ENCODE data around the gene TMSB10.

Gene TMSB10

GRCh38 chr2:84880395-84880644, 25.1 kb upstream of the TMSB10 start:
- no peak for DNase-seq (ENCODE audit: low read depth, low spot score)

GRCh38 chr2:84880645-84881521, 24.6 kb upstream of the TMSB10 start, which contains the start of gene TRABD2A:
Gene TRABD2A (minus strand): TSS chr2:84881084. CDS start chr2:84881039, 45 bp downstream.
- no peak for DNase-seq (ENCODE audit: low read depth, low spot score)

- DNase-seq (ENCODE audit: low read depth, low spot score), result peak; percentile 29
These were observed 23.7 kb upstream of the TMSB10 start for GRCh38 chr2:84881581-84882413.

GRCh38 chr2:84882414-84882738, 23.1 kb upstream of the TMSB10 start:
- DNase-seq (ENCODE audit: low read depth, low spot score), result no peak

- DNase-seq (ENCODE audit: low read depth, low spot score), result no peak
These were observed 22.5 kb upstream of the TMSB10 start for GRCh38 chr2:84882775-84883550.

- DNase-seq (ENCODE audit: low read depth, low spot score), result no peak
These were observed 21.0 kb upstream of the TMSB10 start for GRCh38 chr2:84884449-84884848.

GRCh38 chr2:84885111-84885510, 20.3 kb upstream of the TMSB10 start:
- no peak for DNase-seq (ENCODE audit: low read depth, low spot score)

GRCh38 chr2:84886791-84887190, 18.7 kb upstream of the TMSB10 start:
- DNase-seq (ENCODE audit: low read depth, low spot score), result no peak

GRCh38 chr2:84888401-84889276, 16.8 kb upstream of the TMSB10 start:
- DNase-seq (ENCODE audit: low read depth, low spot score), result no peak

- no peak for DNase-seq (ENCODE audit: low read depth, low spot score)
These were observed 16.1 kb upstream of the TMSB10 start for GRCh38 chr2:84889332-84889731.

GRCh38 chr2:84891355-84892010, 14.0 kb upstream of the TMSB10 start:
- no peak for DNase-seq (ENCODE audit: low read depth, low spot score)

- no peak for DNase-seq (ENCODE audit: low read depth, low spot score)
These were observed 11.3 kb upstream of the TMSB10 start for GRCh38 chr2:84894131-84894586.

GRCh38 chr2:84894758-84895520, 10.5 kb upstream of the TMSB10 start:
- DNase-seq (ENCODE audit: low read depth, low spot score), result no peak

GRCh38 chr2:84896567-84896966, 8.9 kb upstream of the TMSB10 start:
- no peak for DNase-seq (ENCODE audit: low read depth, low spot score)

- DNase-seq (ENCODE audit: low read depth, low spot score), result no peak
These were observed 7.7 kb upstream of the TMSB10 start for GRCh38 chr2:84897773-84898172.

GRCh38 chr2:84899304-84900204, 5.9 kb upstream of the TMSB10 start:
- no peak for DNase-seq (ENCODE audit: low read depth, low spot score)

- DNase-seq (ENCODE audit: low read depth, low spot score), result no peak
These were observed 4.5 kb upstream of the TMSB10 start for GRCh38 chr2:84900971-84901370.

GRCh38 chr2:84901593-84902120, 3.8 kb upstream of the TMSB10 start:
- DNase-seq (ENCODE audit: low read depth, low spot score), result peak; percentile 60

GRCh38 chr2:84902526-84902925, 2.9 kb upstream of the TMSB10 start:
- DNase-seq (ENCODE audit: low read depth, low spot score), result no peak

Measured in brain pericyte (primary cell).